B cell (primary cell): ENCODE measurements around the gene NRIP2. TPM values are rescaled to one million over a fixed set of nuclear protein-coding genes. Genes with fewer than 3 reads are reported as not detected.
A peak's percentile ranks its signal among the peaks of the same experiment; 100 is the strongest.

Experiments used
- ATAC-seq: fragments of 200-7000 bp; cut with Tn5 transposase; one replicate; pipeline ENCODE4 v1.10.0; 2021; ENCODE audit warnings: low read depth, mild to moderate bottlenecking, moderate number of reproducible peaks, moderate library complexity
- CTCF ChIA-PET: fragments of 350-600 bp; sonication (Branson Sonifier 250); formaldehyde crosslinking; loops from one replicate; lab custom pipeline; 2021; ENCODE audit warnings: antibody characterized with exemption, inconsistent platforms; lab: Charles Lee
- POLR2A ChIA-PET: fragments of 350-600 bp; sonication (Branson Sonifier 250); formaldehyde crosslinking; loops from one replicate; lab custom pipeline; 2021; ENCODE audit warnings: antibody characterized with exemption; lab: Charles Lee
- DNase-seq: peaks from one replicate; pipeline ENCODE4 v3.0.0; 2013
- H2AFZ ChIP-seq: 2 replicates; pipeline ENCODE4 v1.6.1; 2012; ENCODE audit warnings: mild to moderate bottlenecking, low read depth, low read length; ENCODE audit not compliant: insufficient read depth, poor library complexity, severe bottlenecking
- H3K27ac ChIP-seq, 2 donors: 1 replicate in 1 of 2; 2 replicates in 1 of 2; pipeline ENCODE4 v1.5.1; 2012 to 2013; ENCODE audit warnings: low read length in 2 of 2, mild to moderate bottlenecking in 2 of 2, moderate library complexity in 1 of 2
- H3K27me3 ChIP-seq, 4 experiments: fragments of 200-600 bp in 1 of 4; sonication (generic) in 1 of 4; replicated peaks in 1 of 4; 1 replicate in 2 of 4; 2 replicates in 2 of 4; pipeline versions ENCODE4 v1.6.1 to v1.7.0; 2013 to 2016; ENCODE audit warnings: low read length in 3 of 4, mild to moderate bottlenecking in 2 of 4, mixed read lengths in 1 of 4, moderate library complexity in 1 of 4; ENCODE audit not compliant: insufficient read depth in 4 of 4, control insufficient read depth in 3 of 4; ENCODE audit errors: control extremely low read depth in 1 of 4
- H3K36me3 ChIP-seq, 2 experiments: replicated peaks in 1 of 2; 1 replicate in 1 of 2; 2 replicates in 1 of 2; pipeline versions ENCODE4 v1.6.1 to v1.7.1; 2013; ENCODE audit warnings: low read length in 1 of 2; ENCODE audit not compliant: insufficient read depth in 2 of 2, control insufficient read depth in 1 of 2; ENCODE audit errors: control extremely low read depth in 1 of 2, extremely low read depth in 1 of 2
- H3K4me1 ChIP-seq, 2 donors: fragments of 200-600 bp in 1 of 2; sonication (generic) in 1 of 2; 1 replicate in 1 of 2; 2 replicates in 1 of 2; pipeline versions ENCODE4 v1.5.1 to v1.6.1; 2013 to 2017; ENCODE audit warnings: low read length in 2 of 2; ENCODE audit not compliant: control insufficient read depth in 2 of 2, insufficient read depth in 2 of 2
- H3K4me2 ChIP-seq: replicated peaks from 2 replicates; pipeline ENCODE3; 2012; ENCODE audit warnings: mild to moderate bottlenecking, low read depth, low read length; ENCODE audit not compliant: poor library complexity, severe bottlenecking
- H3K4me3 ChIP-seq, 5 experiments: fragments of 200-600 bp in 1 of 5; sonication (generic) in 1 of 5; 1 replicate in 3 of 5; 2 replicates in 2 of 5; pipeline versions ENCODE4 v1.5.1 to v1.7.0; 2011 to 2016; ENCODE audit warnings: low read length in 4 of 5, mild to moderate bottlenecking in 4 of 5, low read depth in 2 of 5, control low read depth in 1 of 5, moderate library complexity in 1 of 5; ENCODE audit not compliant: insufficient read depth in 1 of 5; ENCODE audit errors: control extremely low read depth in 1 of 5, extremely low read depth in 1 of 5
- H3K79me2 ChIP-seq: fragments of 200-600 bp; sonication (generic); one replicate; pipeline ENCODE4 v1.6.0; 2016; ENCODE audit warnings: low read length; ENCODE audit not compliant: control insufficient read depth, insufficient read depth
- H3K9ac ChIP-seq: fragments of 200-600 bp; sonication (generic); 2 replicates; pipeline ENCODE4 v1.6.1; 2017; ENCODE audit warnings: mild to moderate bottlenecking, low read length, moderate library complexity
- H3K9me3 ChIP-seq, 3 donors: one replicate each; pipeline versions ENCODE4 v1.6.1 to v1.7.1; 2013; ENCODE audit warnings: low read length in 2 of 3; ENCODE audit not compliant: control insufficient read depth in 2 of 3, insufficient read depth in 1 of 3; ENCODE audit errors: control extremely low read depth in 1 of 3
- H4K20me1 ChIP-seq: 2 replicates; pipeline ENCODE4 v1.6.0; 2012; ENCODE audit warnings: mild to moderate bottlenecking, low read length; ENCODE audit not compliant: insufficient read depth, control insufficient read depth, poor library complexity, severe bottlenecking
- H3K27ac Mint-ChIP-seq: one replicate; pipeline ENCODE4 v1.8.0; 2021; ENCODE audit warnings: mixed read lengths
- H3K27me3 Mint-ChIP-seq: one replicate; pipeline ENCODE4 v1.8.0; 2021; ENCODE audit warnings: mixed read lengths
- H3K4me1 Mint-ChIP-seq: one replicate; pipeline ENCODE4 v1.8.0; 2021; ENCODE audit warnings: mixed read lengths
- H3K4me3 Mint-ChIP-seq: one replicate; pipeline ENCODE4 v1.8.0; 2021; ENCODE audit warnings: mixed read lengths
- H3K9me3 Mint-ChIP-seq: one replicate; pipeline ENCODE4 v1.8.0; 2022; ENCODE audit warnings: mixed read lengths; ENCODE audit not compliant: insufficient read depth
- CTCF ChIP-seq: fragments of 200-600 bp; IDR thresholded peaks from one replicate; pipeline ENCODE4 v1.8.0; 2022; ENCODE audit warnings: antibody characterized with exemption, mild to moderate bottlenecking
- EZH2 ChIP-seq: IDR thresholded peaks from 2 replicates; pipeline ENCODE4 v1.6.1; 2012; ENCODE audit warnings: borderline replicate concordance, low read depth, mild to moderate bottlenecking, moderate library complexity, low read length; ENCODE audit not compliant: insufficient read depth, poor library complexity, severe bottlenecking
- WGBS: methylation state at CpG from one replicate; pipeline ENCODE4 v1.1.5; 2013; ENCODE audit warnings: missing lambda C conversion rate; ENCODE audit not compliant: insufficient coverage; 5-methylcytosine and 5-hydroxymethylcytosine counted together
- intact Hi-C: fragments of 100-400 bp; cut with micrococcal nuclease; formaldehyde crosslinking; loops from one replicate; pipeline ENCODE4 v1.10.0; 2022
- polyA plus RNA-seq: library from polyadenylated mRNA; depleted of rRNA; stranded (reverse); fragments of >200 nt; gene quantifications from 2 replicates; pipeline ENCODE4 v1.2.3, GENCODE V29; 2012
- total RNA-seq, 2 donors: library from RNA; stranded (reverse); fragments of 120-200 nt in 1 of 2; gene quantifications; 1 replicate in 1 of 2; 2 replicates in 1 of 2; pipeline versions ENCODE4 v1.2.3 to v1.2.4, GENCODE V29; 2013 to 2022

Gene NRIP2
- total and polyA plus RNA-seq, 2 donors (not counting 1 experiment from before 2014, with no cell fraction given), result not detected

- Mint-ChIP-seq H3K27me3 (no peaks in the 10 kb centered on the region), H3K9me3 (no peaks in the 10 kb centered on the region), H3K4me3 (peak overlapping the region; percentile 68), H3K4me1 (peaks cover 29% of the 10 kb centered on the region), H3K27ac (no peak overlapping the region)
- ChIA-PET POLR2A (interaction anchor here (0.7 to 1.6 kb wide), 2 partner anchors 16 to 1020 kb away, joined by 5 to 17 read pairs; partner anchors contain the start of gene FKBP4), CTCF (no interaction called here)
- peak overlapping the region; percentile 79 to 90 for H3K27ac ChIP-seq
- DNase-seq (no peak), ATAC-seq (no peak)
- H3K4me3 ChIP-seq, result peak overlapping the region; percentile 56 to 99 (median 87)
- H3K9ac ChIP-seq, result peak overlapping the region; percentile 87
- peak overlapping the region; percentile 94 for H2AFZ ChIP-seq
- peak overlapping the region; percentile 81 for H3K4me2 ChIP-seq
- H4K20me1 ChIP-seq, result peaks cover 3% of the 10 kb centered on the region
- no peaks in the 10 kb centered on the region for H3K9me3 ChIP-seq
- H3K36me3 ChIP-seq, result peaks cover 0 to 1% of the 10 kb centered on the region in 2 experiments
- TF ChIP-seq EZH2, result no peak
- no peak for TF ChIP-seq CTCF
- no peaks in the 10 kb centered on the region for H3K27me3 ChIP-seq
- intact Hi-C loops, result loop anchor here (1.0 to 5.0 kb wide), 5 partner anchors 18 to 1010 kb away; partner anchors contain the start of genes CRACR2A and FKBP4
- 100% methylated on average over 1 of the region's 5 CpGs for WGBS
- peaks cover 48% of the 10 kb centered on the region for H3K79me2 ChIP-seq
- peaks cover 14 to 16% of the 10 kb centered on the region in 2 donors for H3K4me1 ChIP-seq
These were observed 23.0 kb downstream of the NRIP2 start for GRCh38 chr12:2811801-2812200.

DNA sequence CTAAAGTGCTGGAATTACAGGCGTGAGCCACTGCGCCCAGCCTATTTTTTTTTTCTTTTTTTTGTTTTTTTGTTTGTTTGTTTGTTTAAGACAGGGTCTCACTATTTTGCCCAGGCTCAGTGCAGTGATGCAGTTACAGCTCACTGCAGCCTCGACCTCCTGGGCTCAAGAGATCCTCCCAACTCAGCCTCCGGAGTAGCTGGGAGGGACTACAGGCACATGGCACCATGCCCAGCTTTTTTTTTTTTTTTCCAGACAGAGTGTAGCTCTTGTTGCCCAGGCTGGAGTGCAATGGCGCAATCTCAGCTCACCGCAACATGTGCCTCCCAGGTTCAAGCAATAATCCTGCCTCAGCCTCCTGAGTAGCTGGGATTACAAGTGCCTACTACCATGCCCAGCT, 28.1 kb downstream of the NRIP2 start:
- Histone ChIP-seq H3K4me2 (no peak overlapping the region), H2AFZ (no peak overlapping the region), H3K36me3 (peaks cover 0 to 28% of the 10 kb centered on the region in 2 experiments), H3K4me3 (no peak overlapping the region), H3K27me3 (no peaks in the 10 kb centered on the region), H3K4me1 (peaks cover 0 to 2% of the 10 kb centered on the region in 2 donors), H3K9ac (no peak overlapping the region), H3K9me3 (no peaks in the 10 kb centered on the region), H3K27ac (no peak overlapping the region), H4K20me1 (no peaks in the 10 kb centered on the region), H3K79me2 (peaks cover 10% of the 10 kb centered on the region)
- H3K27me3 Mint-ChIP-seq, result no peaks in the 10 kb centered on the region
- H3K9me3 Mint-ChIP-seq, result no peaks in the 10 kb centered on the region
- peaks cover 3% of the 10 kb centered on the region for H3K4me1 Mint-ChIP-seq
- ATAC-seq, result no peak
- no peak overlapping the region for H3K27ac Mint-ChIP-seq
- DNase-seq, result no peak
- ChIA-PET CTCF (no interaction called here), POLR2A (interaction anchor here (0.6 kb wide), 1 partner anchor 10 kb away, joined by 3 read pairs; no protein-coding TSS in a partner anchor)
- no peak overlapping the region for H3K4me3 Mint-ChIP-seq
- intact Hi-C loops, result no loop called here
- no peak for TF ChIP-seq EZH2
- no peak for TF ChIP-seq CTCF
- 95% methylated on average over 2 of the region's 6 CpGs for WGBS
